Stomach (tissue), 4 donors: ENCODE results near the gene FCRL2.

Experiments
- EP300 ChIP-seq: sonication (generic); formaldehyde crosslinking; IDR thresholded peaks from one replicate; pipeline ENCODE4 v1.6.1; 2017; ENCODE audit warnings: antibody characterized with exemption
- POLR2A ChIP-seq, 4 donors: fragments of 450-650 bp; IDR thresholded peaks; one replicate each; pipeline ENCODE4 v1.6.1; 2016; ENCODE audit warnings: antibody characterized with exemption in 4 of 4, control low read depth in 2 of 4, mild to moderate bottlenecking in 1 of 4, moderate library complexity in 1 of 4
- TF ChIP-seq, protein P1 (sequence below), 7 experiments: fragments of 450-650 bp in 4 of 7; fragments of 200-600 bp in 3 of 7; sonication (generic) in 3 of 7; IDR thresholded peaks; one replicate each; pipeline ENCODE4 v1.5.1; 2016 to 2019; ENCODE audit warnings: antibody characterized with exemption in 7 of 7, control low read depth in 2 of 7, mild to moderate bottlenecking in 1 of 7

DNA sequence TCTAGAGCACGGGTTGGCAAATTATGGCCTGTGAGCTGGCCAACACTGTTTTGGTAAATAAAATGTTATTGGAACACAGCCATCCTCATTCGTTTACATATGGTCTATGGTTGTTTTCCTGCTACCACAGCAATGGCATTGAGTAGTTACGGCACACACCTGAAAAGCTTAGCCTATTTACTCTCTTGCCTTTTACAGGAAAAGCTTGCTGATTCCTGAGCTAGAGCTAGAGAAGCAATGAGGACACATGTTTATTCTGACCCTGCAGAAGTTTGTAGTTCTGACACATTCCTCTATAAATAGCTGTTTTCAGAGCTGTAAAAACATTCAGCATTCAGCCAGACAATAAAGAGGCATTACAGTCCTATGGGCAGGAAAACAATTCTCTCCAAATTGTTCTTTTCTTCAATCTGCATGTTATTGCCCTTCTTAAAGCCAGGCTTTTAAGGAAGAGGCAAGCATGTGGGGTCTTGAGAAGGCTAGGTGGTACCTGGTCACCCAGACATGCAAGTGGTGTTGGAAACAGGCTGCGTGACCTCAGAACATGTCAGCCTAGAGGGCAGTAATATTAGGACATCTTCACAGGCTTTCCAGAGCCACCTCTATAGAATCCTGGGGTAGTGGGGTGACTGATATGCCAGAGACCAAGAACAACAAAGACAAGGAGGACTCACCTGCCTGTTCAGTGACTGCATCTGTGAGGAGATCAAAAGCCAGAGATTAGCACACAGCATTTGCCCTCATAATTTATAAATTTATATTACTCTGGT, 1.6 kb downstream of the FCRL2 start:
- TF ChIP-seq, protein P1, sequence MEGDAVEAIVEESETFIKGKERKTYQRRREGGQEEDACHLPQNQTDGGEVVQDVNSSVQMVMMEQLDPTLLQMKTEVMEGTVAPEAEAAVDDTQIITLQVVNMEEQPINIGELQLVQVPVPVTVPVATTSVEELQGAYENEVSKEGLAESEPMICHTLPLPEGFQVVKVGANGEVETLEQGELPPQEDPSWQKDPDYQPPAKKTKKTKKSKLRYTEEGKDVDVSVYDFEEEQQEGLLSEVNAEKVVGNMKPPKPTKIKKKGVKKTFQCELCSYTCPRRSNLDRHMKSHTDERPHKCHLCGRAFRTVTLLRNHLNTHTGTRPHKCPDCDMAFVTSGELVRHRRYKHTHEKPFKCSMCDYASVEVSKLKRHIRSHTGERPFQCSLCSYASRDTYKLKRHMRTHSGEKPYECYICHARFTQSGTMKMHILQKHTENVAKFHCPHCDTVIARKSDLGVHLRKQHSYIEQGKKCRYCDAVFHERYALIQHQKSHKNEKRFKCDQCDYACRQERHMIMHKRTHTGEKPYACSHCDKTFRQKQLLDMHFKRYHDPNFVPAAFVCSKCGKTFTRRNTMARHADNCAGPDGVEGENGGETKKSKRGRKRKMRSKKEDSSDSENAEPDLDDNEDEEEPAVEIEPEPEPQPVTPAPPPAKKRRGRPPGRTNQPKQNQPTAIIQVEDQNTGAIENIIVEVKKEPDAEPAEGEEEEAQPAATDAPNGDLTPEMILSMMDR (IDR thresholded peaks at IDR 0.05): no peak
- no peak for TF ChIP-seq POLR2A (IDR thresholded peaks at IDR 0.05)
- no peak for TF ChIP-seq EP300
